OCI-LY7 (cell line): Measurements from ENCODE around the gene H3-3A.

Source experiments
- EZH2phosphoT487 ChIP-seq: fragments of 200-600 bp; sonication (generic); IDR thresholded peaks from 2 replicates; pipeline ENCODE4 v1.6.1; 2018; ENCODE audit warnings: low read depth, borderline replicate concordance, mild to moderate bottlenecking, mixed run types, antibody characterized with exemption, low read length, moderate library complexity, mixed read lengths
- TF ChIP-seq, protein P1 (sequence below): fragments of 200-600 bp; sonication (generic); conservative IDR thresholded peaks from 2 replicates; pipeline ENCODE4 v1.5.1; 2014; ENCODE audit warnings: mild to moderate bottlenecking, antibody characterized with exemption, low read length, moderate library complexity, mixed read lengths

DNA sequence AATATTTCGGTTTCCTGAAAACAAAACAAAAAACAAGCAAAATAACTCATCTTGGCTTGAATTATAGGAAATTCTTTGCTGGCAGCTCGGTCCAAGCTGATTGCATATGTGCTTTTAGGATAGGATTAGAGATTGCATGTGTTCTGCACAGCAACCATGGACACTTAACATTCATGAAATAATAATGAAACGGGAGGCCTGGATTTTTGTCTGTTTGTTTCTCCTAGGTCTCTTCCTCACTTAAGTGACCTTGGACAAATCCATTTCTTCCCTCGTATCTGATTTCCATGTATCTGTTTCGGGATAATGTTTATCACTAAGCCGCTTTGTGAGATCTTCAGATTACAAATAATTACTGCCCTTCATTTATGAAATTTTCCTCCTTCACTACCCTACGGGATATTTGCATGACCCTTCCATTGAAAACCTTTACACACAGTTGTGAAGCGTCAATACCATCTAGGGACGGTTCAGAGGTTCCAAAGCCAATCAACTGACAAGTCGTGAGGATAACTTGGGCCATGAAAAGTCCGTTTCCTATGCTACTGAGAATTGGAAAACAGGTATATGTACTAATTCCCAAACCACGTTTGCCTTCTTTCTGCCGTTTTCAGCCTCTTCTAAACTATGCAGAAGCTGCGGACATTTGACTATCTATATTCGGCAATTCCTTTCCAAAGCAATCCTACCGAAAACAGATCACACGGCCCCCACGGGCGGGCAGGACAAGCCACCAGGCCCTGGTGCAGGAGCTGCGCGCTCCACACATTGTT lies 1.3 kb upstream of the H3-3A start:
- TF ChIP-seq, protein P1, sequence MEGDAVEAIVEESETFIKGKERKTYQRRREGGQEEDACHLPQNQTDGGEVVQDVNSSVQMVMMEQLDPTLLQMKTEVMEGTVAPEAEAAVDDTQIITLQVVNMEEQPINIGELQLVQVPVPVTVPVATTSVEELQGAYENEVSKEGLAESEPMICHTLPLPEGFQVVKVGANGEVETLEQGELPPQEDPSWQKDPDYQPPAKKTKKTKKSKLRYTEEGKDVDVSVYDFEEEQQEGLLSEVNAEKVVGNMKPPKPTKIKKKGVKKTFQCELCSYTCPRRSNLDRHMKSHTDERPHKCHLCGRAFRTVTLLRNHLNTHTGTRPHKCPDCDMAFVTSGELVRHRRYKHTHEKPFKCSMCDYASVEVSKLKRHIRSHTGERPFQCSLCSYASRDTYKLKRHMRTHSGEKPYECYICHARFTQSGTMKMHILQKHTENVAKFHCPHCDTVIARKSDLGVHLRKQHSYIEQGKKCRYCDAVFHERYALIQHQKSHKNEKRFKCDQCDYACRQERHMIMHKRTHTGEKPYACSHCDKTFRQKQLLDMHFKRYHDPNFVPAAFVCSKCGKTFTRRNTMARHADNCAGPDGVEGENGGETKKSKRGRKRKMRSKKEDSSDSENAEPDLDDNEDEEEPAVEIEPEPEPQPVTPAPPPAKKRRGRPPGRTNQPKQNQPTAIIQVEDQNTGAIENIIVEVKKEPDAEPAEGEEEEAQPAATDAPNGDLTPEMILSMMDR: no peak
- TF ChIP-seq EZH2phosphoT487: no peak
